Uterus (tissue), 4 donors: ENCODE results near the gene THSD4. TPM values are rescaled to one million over a fixed set of nuclear protein-coding genes. Genes with fewer than 3 reads are reported as not detected.

Experiments
- DNase-seq, 2 donors: peaks; one replicate each; pipeline ENCODE4 v3.0.0-alpha.2; 2019 to 2020
- H3K27ac ChIP-seq, 2 donors: fragments of 200-600 bp; sonication (generic); 1 replicate in 1 of 2; 2 replicates in 1 of 2; pipeline ENCODE4 v1.5.1; 2016 to 2018
- H3K27me3 ChIP-seq, 2 donors: fragments of 200-600 bp; sonication (generic); one replicate each; pipeline ENCODE4 v1.5.1; 2018 to 2019; ENCODE audit warnings: control low read depth in 1 of 2
- H3K36me3 ChIP-seq, 2 donors: fragments of 200-600 bp; sonication (generic); one replicate each; pipeline ENCODE4 v1.5.1; 2019; ENCODE audit warnings: control low read depth in 1 of 2
- H3K4me1 ChIP-seq, 2 donors: fragments of 200-600 bp; sonication (generic); one replicate each; pipeline ENCODE4 v1.5.1; 2018 to 2019; ENCODE audit warnings: control low read depth in 1 of 2
- H3K4me3 ChIP-seq, 2 donors: fragments of 200-600 bp; sonication (generic); 1 replicate in 1 of 2; 2 replicates in 1 of 2; pipeline ENCODE4 v1.5.1; 2018 to 2019; ENCODE audit warnings: mild to moderate bottlenecking in 1 of 2
- H3K9me3 ChIP-seq, 2 donors: fragments of 200-600 bp; sonication (generic); one replicate each; pipeline ENCODE4 v1.5.1; 2019; ENCODE audit warnings: control low read depth in 1 of 2
- POLR2A ChIP-seq, 2 donors: fragments of 450-650 bp; IDR thresholded peaks; one replicate each; pipeline ENCODE4 v1.6.1; 2016; ENCODE audit warnings: antibody characterized with exemption in 2 of 2, mild to moderate bottlenecking in 1 of 2, moderate library complexity in 1 of 2
- intact Hi-C: fragments of 100-400 bp; cut with DNase I; formaldehyde crosslinking; loops from one replicate; pipeline ENCODE4 v1.15.1; 2023; ENCODE audit warnings: low total_unique reads
- total RNA-seq, 4 donors: library from RNA; depleted of rRNA in 3 of 4; stranded (reverse); fragments of >200 nt in 3 of 4; gene quantifications; one replicate each; pipeline versions ENCODE4 v1.1.0 to v1.2.4, GENCODE V29; 2014 to 2023
- TF ChIP-seq, protein P1 (sequence below), 4 experiments: fragments of 200-600 bp in 2 of 4; fragments of 450-650 bp in 2 of 4; sonication (generic) in 2 of 4; IDR thresholded peaks; one replicate each; pipeline ENCODE4 v1.5.1; 2016 to 2019; ENCODE audit warnings: antibody characterized with exemption in 4 of 4, mild to moderate bottlenecking in 2 of 4, moderate library complexity in 1 of 4
- donor health status: DM: yes; HTN: yes; CAD: no.

The THSD4 gene
- total RNA-seq, 4 donors from 2014 or later = 7.1 to 144 (median 35.4) TPM

DNA sequence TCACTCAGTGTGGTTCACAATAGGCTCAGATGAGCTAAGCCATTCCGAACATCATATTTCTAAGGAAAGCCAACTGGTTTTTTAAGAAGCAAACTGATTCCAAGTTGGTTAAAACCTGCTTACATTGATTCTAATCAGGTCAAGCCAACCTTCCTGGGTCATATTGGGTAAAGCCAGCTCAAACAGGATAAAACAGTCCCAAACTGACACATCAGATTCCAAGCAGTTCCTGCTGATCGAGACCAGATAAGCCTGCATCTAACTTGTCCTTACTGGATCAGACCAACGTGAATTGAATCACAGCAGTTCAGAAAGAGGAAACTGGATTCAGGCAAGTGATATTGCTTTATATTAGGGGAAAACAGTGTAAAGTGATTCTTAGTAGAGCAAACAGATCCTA lies 18.6 kb upstream of the THSD4 start:
- no peak for DNase-seq
- Histone ChIP-seq H3K27ac (no peak overlapping the region), H3K9me3 (no peaks in the 10 kb centered on the region), H3K36me3 (no peaks in the 10 kb centered on the region), H3K27me3 (no peaks in the 10 kb centered on the region), H3K4me1 (no peaks in the 10 kb centered on the region), H3K4me3 (no peak overlapping the region)
- TF ChIP-seq, protein P1, sequence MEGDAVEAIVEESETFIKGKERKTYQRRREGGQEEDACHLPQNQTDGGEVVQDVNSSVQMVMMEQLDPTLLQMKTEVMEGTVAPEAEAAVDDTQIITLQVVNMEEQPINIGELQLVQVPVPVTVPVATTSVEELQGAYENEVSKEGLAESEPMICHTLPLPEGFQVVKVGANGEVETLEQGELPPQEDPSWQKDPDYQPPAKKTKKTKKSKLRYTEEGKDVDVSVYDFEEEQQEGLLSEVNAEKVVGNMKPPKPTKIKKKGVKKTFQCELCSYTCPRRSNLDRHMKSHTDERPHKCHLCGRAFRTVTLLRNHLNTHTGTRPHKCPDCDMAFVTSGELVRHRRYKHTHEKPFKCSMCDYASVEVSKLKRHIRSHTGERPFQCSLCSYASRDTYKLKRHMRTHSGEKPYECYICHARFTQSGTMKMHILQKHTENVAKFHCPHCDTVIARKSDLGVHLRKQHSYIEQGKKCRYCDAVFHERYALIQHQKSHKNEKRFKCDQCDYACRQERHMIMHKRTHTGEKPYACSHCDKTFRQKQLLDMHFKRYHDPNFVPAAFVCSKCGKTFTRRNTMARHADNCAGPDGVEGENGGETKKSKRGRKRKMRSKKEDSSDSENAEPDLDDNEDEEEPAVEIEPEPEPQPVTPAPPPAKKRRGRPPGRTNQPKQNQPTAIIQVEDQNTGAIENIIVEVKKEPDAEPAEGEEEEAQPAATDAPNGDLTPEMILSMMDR (IDR thresholded peaks at IDR 0.05) = no peak
- TF ChIP-seq POLR2A (IDR thresholded peaks at IDR 0.05) = no peak
- intact Hi-C loops = no loop called here

DNA sequence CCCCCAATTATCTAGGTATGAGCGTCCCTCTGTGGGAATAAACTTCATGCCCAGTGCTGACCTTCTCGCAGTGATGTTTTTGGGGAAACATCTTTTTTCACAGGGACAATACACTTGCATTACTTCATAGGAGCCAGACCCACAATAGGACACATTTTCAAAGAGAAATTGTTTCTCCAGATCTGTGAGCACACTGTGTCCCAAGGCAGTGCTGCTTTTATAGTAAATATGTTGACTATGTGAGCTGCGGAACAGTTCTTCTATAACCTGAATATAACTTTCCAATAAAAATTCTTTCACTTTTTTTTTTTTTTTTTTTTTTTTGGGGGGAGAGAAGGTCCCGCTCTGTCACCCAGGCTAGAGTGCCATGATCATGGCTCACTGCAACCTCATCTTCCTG lies 17.4 kb upstream of the THSD4 start:
- Histone ChIP-seq H3K27me3 (no peaks in the 10 kb centered on the region), H3K4me1 (no peaks in the 10 kb centered on the region), H3K9me3 (no peaks in the 10 kb centered on the region), H3K27ac (no peak overlapping the region), H3K36me3 (no peaks in the 10 kb centered on the region), H3K4me3 (no peak overlapping the region)
- no peak for TF ChIP-seq POLR2A (IDR thresholded peaks at IDR 0.05)
- TF ChIP-seq, protein P1 (IDR thresholded peaks at IDR 0.05) = no peak
- no peak for DNase-seq
- intact Hi-C loops = no loop called here

DNA sequence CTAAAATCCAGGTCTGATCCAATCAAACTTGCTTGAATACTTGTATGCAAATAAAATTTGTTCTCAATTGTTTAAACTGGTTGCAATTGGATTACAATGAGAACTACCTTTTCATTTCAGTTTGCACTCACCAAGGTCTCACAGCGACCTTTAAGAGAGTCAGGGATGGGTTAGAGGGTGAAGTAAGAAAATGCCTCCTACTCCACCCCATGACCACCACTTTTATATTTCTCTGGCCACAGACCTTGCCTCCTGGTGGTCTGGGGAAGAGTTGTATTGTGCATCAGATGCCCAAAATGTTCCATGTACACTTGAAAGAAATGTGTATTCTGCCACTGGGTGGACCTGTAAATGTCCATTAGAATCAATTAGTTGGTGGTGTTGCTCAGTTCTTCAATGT lies 16.4 kb upstream of the THSD4 start:
- no peak for DNase-seq
- Histone ChIP-seq H3K27me3 (no peaks in the 10 kb centered on the region), H3K27ac (no peak overlapping the region), H3K36me3 (no peaks in the 10 kb centered on the region), H3K4me1 (no peaks in the 10 kb centered on the region), H3K9me3 (no peaks in the 10 kb centered on the region), H3K4me3 (no peak overlapping the region)
- TF ChIP-seq POLR2A (IDR thresholded peaks at IDR 0.05) = no peak
- TF ChIP-seq, protein P1 (IDR thresholded peaks at IDR 0.05) = no peak
- intact Hi-C loops = no loop called here

DNA sequence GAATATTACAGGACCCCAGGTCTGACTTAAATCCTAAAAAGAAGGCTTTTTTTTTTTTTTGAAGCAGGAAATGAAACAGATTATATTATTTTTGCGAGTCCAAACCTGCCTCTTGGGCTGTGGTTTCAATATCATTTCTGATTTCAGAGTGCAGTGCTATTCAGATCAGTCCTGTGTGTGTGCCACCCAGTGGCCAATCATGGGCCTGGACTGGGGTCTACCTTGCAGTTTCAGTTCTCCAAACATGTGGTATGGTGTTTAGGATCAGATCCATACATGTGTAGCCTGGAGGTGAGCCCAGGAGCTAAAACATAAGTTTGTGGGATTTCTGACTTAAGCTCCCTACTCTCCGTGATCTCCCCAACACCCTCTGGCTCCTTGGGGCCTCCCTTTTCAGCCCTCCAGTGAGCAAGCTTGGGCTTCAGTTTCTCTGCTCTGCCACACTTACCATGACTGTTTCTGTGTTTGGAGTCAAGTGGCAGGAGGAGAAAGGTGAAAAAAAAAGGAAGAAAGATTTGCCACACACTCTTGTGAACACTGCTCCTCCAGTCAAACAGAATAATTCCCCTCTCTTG lies 12.1 kb upstream of the THSD4 start:
- no peak for DNase-seq
- intact Hi-C loops = no loop called here
- Histone ChIP-seq H3K4me1 (no peaks in the 10 kb centered on the region), H3K27ac (no peak overlapping the region), H3K9me3 (no peaks in the 10 kb centered on the region), H3K4me3 (no peak overlapping the region), H3K36me3 (no peaks in the 10 kb centered on the region), H3K27me3 (no peaks in the 10 kb centered on the region)
- TF ChIP-seq POLR2A (IDR thresholded peaks at IDR 0.05) = no peak
- TF ChIP-seq, protein P1 (IDR thresholded peaks at IDR 0.05) = peak in 2 of 4 experiments; percentile 18 to 27

DNA sequence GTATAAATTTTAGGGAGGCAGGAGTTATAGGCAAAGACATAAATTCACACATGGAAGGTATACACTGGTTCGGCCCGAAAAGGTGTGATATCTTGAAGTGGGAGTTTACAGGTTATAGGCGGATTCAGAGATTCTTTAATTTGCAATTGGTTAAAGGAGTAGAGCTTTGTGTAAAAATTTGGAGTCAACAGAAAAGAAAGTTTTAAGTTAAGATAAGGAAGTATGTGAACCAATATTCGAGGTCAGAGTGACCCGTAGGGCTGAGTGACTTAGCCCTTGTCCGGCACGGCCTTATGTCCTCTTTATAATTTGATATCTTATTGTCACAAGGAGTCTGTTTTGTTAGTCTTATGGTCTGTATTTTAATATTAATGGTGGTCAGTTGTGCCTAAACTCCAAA lies 10.6 kb upstream of the THSD4 start:
- no peak overlapping the region for H3K27ac ChIP-seq
- H3K27me3 ChIP-seq = no peaks in the 10 kb centered on the region
- intact Hi-C loops = no loop called here
- no peaks in the 10 kb centered on the region for H3K36me3 ChIP-seq
- no peak overlapping the region for H3K4me3 ChIP-seq
- H3K4me1 ChIP-seq = no peaks in the 10 kb centered on the region
- no peaks in the 10 kb centered on the region for H3K9me3 ChIP-seq
- no peak for TF ChIP-seq POLR2A (IDR thresholded peaks at IDR 0.05)
- TF ChIP-seq, protein P1 (IDR thresholded peaks at IDR 0.05) = no peak
- no peak for DNase-seq
